GM21360 (cell line): Measurements from ENCODE around the gene MARK1.

Source experiments
- ATAC-seq: cut with Tn5 transposase; IDR thresholded peaks from one replicate; pipeline ENCODE4 v1.9.1; 2021; ENCODE audit warnings: mild to moderate bottlenecking, moderate library complexity; ENCODE audit not compliant: unreplicated experiment

The MARK1 gene

DNA sequence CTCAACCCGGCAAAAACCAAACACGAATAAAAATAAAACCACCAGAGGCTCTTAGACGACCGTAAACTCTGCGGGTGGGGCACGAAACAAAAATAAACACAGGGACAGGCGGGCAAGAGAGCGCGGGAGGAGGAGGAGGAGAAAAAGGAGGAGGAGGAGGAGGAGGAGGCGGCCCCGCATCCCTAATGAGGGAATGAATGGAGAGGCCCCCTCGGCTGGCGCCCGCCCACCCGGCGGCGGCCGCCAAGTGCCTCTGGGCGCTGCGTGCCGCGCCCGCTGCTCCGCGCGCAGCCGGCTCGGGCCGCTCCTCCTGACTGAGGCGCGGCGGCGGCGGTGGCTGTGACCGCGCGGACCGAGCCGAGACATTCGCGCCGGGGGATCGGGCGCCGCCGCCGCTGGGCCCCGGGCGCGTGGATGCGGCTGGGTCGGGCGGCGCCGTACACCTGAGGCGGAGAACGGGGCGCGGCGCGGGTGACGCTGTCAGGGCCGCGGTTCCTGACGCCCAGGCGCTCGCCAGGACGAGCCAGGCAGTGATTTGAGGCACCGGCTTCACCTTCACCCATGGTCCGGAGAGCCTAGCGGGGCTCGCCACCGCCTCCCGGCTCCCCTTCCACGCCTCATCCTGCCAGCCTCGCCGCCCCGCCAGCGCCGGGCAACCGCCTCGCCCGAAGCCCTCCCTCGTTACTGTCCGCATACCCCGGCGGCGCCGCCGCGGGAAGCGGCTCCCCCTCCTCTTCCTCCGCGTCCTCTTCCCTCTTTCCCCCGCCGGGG, at the start of gene MARK1:
MARK1 (plus strand) TSS at position 229 of the 771 bp plus-strand sequence. CDS start 687 bp downstream, outside the sequence.
- peak; percentile 56 for ATAC-seq

DNA sequence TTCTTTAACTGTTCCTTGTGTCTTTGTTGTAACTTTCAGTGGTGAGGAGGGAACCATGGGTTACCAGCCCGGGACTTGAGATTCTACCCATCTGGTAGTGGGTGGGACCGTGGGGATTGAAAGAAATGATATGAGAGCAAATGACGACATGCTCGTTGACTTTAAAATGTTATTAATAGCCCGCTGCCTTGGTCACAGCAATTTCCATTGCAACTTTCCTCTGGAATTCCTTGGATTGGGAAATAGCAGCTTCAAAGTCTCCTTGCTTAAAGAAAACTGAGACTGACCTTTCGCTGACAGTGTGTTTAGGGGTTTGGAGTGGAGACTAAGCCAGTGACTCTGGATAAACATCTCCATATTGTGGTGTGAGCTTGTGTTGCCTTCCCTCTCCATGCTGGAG, 44.2 kb upstream of the MARK1 start:
- no peak for ATAC-seq

DNA sequence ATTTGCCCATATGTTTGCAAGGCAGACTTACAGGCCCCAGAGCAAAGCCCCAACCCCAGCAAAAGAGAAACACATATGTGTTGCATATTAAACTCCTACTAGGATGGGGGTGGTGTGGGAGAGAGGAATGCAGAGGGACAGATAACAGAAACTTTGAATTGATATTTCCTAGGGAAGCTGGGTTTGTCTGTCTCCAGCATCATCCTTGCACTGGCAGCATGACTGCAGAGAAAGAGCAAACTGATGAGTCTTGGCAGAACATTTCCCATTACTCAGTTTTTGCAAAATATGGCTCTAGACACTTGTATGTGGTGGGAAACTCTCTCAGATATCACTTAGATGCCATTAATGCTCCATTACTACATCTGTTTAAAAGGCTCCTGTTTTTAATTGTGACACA, 43.8 kb upstream of the MARK1 start:
- ATAC-seq, result no peak

DNA sequence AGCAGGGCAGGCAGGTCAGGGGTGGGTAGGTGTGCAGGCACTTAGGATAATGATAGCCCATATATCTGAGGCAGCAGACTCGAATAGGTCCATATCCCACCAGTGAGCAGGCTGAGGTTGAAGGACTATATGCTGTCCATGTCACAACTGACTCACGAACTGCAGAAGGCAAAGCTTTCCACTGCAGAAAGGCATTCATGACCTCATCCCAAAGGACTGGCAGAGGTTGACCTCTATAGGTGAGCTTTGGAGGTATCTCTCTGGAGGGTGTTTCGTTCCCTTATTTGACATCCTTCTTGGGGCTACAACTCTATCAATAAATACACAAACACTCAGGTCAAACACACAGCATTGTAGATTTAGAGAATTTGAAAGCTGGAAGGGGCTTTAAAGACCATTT, 42.8 kb upstream of the MARK1 start:
- no peak for ATAC-seq

DNA sequence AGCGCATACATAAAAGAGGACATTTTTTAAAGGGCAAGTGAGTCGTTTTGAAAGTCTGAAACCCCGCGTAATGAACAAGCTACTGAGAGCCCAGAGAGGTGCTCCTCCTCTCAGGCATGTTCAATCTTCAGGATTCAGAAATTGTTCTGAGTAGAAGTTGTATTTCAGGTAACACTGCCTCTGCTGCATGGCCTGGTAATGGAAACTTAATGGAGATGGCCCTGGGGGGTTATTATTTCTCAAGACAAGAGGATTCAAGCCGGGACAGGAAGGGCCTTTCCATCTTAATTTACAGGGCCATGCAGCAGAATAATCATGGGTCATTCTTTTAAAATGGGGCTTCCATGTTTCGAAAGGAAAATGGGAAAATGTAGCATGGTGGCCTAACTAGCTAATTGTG, 42.1 kb upstream of the MARK1 start:
- ATAC-seq, result no peak

DNA sequence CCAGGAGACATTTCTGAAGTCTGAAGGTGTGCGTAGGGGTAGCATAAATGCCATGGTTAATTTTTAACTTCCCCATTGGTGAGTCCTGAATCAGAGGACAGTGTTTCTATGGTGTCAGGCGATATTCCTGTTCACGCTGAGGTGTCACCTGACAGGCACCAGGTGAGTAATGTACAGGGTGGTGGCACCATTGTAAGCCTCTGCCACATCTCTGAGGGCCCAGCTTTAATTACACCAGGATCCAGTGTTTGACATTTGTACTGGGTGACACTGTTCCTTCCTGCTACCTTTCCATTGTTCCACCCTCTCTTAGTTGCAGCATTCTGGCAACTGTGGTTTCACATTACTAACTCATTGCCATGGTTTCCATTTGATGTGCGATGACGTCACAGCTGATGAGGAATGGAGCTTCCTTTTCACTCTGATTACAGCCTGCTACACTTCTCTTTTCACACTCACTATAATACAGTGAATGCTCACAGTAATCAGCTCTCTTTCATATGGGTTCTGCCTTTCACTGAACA, 40.6 kb upstream of the MARK1 start:
- no peak for ATAC-seq

DNA sequence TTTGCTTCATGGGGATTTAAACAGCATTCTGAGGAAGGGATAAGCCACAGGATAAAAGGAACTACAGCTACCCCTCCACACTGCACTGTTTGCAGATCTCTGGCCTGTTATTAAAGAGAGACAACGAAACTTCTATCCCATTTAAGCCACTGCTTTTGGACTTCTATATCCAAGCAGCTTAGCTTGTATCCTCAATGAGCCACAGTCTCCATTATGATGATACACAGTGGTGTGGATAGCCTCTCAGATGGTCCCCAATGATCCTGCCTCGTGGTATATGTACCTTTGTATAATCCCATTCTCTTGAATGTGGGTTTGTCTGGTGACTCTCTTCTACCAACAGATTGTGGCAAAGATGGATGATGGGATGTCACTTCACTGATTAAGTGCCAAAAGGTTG, 36.0 kb upstream of the MARK1 start:
- ATAC-seq, result no peak

DNA sequence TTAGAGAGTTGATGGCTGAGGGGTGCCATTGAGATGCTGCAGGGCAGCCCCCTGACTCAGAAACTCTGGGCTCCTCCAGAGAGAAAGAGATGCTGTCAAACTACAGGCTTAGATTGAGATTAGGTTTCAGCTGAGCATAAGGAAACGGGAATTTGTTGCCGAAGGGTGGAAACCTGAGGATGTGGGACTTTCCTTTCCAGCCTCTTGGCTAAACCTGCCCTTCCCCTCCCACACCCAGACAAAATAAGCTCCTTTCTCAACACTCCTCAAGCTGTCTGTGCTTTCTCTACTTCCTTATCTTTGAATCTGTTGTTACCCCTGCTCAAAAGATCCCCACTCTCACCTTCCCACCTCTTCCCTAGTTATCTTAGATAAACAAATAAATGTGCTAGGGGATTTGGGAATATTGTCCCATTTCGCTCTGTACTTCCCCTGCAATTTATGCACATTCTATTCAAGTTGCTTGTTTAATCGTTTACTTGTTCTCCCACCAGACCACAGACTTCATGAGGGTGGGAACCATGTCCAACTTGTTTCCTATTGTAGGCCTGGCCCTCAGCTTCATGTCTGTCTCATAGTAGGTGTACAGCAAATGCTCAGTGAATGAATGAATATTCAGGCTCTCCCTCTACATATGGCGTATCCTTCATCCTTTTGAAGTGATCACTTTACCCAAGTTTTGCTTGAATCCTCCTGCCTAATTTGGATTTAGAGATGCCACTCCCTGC, 30.6 kb upstream of the MARK1 start:
- ATAC-seq, result no peak

DNA sequence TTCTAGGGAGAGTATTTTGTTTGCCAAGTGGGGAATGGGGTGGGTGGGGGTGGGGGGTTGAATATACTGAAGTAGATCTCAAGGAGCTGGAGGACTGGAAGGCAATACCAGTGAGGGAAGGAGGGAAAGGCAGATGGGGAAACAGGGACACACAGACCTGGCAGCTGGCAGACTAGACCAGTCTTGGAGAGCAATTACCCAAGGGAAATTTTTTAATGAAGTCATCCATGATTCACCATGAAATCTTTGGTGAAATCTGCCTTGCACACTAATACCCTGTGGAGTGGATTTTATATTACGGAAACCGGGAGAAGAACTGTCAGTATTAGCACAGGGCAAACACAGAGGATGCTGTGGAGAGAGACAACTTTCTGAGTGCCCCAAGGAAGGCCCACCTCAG, 29.7 kb upstream of the MARK1 start:
- ATAC-seq, result no peak

DNA sequence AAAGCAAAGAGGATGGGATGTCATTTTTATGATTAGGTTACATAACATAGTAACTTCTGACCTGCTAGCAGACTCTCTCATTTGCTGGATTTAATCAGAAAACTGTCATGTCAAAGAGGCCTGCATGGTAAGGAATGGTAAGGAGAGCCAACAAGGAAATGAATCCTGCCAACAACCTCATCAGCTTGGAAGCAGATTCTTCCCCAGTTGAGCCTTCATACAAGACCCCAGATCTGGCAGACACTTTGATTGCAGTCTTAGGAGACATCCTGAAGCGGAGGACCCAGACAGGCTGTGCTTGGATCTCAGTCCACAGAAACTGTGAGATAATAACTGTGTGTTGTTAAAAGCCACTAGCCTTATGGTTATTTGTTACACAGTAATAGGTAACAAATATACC, 27.6 kb upstream of the MARK1 start:
- no peak for ATAC-seq

DNA sequence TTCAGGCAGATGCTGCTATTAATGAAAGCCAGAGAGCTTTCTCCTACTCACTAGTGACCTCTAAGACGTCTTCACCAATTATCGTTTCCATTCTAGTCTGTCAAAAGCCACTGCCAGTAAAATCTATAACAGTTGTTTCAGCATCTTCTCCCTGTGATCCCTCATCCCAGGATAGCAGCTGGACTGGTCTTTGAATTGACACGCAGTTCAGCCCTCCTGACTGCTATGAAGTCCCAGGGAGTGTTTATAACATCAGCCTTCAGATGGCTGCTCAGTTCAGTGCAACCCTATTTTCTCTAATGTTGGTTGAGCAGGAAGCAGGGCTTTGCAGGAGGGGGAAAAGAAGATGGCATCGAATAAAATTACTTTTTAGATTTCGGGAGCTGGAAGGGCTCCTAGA, 23.6 kb upstream of the MARK1 start:
- no peak for ATAC-seq

DNA sequence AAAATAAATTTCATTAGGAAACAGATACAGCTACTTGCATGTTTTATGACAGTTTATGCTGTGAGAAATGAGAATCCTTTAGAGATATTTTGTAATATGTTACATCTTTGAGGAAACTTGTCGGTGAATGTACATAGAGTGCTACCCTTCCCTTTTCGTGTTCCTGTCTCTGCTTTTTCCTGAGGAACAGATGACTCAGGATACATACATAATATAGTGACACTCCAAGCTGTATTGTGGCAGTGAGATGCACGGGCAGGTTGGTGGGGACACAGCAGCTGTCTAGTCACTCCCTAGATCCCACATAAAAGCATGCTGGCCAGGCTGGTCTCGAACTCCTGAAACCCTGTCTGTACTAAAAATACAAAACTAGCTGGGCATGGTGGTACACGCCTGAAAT, 20.9 kb upstream of the MARK1 start:
- no peak for ATAC-seq

DNA sequence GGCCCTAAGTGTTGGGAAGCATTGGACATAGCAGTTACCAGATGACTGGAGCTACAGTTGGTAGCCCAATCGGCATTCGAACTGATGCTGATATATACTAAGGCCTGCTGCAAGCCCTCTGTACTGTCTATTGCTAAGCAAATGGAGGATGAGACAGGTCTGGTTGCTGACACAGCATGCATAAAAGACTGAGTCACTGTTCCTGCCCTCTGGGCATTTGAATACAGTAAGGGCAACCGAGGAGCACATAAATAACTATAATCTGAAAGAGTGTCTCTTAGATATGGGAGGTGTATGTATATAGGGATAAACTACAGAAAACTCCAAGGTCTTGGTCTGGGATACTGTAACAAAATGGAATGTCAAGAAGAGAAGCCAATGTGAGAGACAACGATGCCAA, 16.8 kb upstream of the MARK1 start:
- ATAC-seq, result no peak

DNA sequence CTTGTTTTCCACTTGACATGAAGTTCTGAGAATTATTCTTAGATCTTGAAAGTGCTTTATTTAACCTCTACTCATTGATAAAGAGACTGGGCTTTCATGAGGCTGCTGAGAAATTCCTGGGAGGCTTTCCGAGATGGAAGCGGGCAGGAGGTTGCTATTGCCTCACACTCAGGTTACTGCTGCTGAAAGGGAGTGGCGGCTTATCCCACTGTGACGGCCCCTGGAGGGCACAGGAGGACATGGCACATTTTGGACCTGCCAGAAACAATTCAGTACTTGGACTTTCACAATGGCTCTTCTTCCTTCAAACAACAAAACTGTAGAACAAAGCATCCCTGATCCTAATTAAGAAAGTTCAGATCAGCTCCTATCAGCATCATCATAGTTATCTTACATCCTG, 16.2 kb upstream of the MARK1 start:
- no peak for ATAC-seq

DNA sequence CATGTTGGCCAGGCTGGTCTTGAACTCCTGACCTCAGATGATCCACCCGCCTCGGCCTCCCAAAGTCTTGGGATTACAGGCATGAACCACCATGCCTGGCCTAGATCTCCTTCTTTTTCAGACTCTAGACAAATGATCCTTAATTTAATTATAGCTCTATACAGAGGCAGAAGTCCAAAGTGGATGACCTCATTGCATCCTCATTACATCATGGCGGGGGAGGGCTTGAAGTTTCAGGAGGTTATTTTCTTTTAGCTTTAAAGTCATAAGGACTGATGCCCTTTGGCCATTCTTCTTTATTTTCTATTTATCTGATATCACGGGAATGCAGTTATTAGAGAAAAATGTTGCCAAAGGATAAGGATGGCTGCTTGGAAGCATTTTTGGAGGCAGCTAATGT, 14.1 kb upstream of the MARK1 start:
- no peak for ATAC-seq

DNA sequence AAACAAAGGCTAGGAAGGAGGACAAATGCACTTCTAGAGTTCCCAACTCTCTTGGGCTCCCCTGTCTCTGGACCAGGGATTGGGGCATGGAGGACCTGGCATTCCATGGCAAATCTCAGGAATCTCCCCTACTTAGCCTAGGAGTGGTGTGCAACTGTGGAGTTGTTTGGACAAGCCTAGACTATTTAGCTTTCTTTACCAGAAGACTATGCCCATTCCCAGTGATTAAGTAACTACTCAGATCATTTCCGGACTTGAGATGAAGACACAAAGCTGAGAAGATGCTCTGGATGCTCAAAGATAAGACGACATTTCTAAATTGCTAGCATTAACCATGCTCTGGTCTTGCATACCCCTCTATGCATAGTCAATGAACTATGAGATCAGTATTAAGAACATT, 13.7 kb upstream of the MARK1 start:
- ATAC-seq, result no peak

DNA sequence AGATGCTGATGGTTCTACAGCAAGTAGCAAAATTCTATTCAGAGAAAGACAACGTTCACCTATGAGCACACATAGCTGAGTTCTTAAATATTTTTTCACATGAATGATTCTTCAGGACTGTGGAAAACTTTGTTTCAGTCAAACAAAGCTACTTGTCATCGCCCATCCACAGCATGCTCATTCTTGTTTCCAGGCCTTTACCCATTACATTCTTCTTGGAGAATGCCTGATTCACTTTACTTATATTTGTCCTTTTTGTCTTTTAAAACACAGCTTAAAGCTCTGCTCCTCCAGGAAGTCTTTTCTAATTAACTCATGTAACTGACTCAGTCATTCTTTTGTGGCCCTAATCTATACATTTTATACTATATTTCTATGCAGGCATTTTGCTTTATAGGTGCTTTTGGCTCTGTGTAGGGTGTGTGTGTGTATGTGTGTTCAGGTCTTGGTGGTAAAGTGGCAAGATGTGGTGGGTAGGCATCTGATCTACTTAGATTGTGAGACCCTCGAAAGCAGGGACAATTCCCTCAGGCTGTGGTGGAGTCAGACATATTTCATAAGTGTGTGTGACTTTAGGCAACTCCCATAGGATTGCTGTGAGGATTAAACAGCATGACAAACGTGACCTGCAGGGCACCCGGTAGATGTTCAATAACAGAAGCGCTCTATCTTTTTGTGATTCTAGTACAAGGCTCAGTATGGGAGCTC, 11.8 kb upstream of the MARK1 start:
- no peak for ATAC-seq

DNA sequence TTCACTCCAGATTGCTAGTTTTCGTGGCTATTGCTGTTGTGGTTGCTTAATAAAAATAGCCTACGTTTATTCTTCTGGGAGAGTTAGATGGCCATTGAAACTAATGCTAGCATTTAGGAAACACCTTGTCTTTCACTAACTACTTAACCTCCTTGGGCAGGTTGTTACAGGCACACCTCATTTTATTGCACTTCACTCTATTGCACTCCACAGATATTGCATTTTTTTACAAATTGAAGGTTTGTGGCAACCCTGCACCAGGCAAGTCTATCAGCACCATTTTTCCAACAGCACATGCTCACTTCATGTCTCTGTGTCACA, 11.3 kb upstream of the MARK1 start:
- ATAC-seq, result no peak

DNA sequence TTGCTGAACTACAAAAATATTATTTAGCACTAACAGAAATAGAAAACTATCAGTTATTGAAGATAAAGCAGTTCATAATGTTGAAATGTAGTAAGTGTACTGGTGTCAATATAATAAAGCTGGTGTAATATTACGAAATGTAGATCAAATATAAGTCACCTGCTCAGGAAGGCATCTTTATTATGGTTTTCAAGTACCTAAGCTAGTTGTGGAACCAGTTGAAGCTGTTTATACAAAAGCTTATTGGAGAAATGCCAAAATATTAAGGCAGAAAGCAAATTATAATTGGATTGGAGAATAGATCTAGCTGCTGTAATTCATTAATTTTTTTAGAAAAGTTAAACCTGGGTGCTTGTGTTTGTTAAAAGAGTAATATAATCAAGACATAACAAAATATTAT, 6.2 kb upstream of the MARK1 start:
- ATAC-seq, result no peak

DNA sequence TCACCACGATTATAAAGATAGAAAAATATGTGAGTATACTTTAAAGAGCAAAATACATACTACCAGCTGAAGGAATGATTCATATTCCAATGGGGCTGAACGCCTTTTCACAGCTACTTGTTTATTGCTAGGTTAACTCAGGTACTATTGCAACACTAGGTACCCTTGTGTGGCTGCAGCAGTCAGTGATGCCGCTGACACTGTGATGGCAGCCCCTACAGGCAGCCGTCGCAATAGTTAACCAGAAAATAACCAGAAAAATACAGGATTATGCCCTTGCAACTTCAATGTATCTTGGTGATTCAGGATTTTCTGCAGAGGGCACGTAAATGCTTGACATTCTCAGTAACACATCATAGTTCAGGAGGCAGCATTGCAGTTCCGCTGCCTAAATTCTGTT, 1.6 kb upstream of the MARK1 start:
- no peak for ATAC-seq

DNA sequence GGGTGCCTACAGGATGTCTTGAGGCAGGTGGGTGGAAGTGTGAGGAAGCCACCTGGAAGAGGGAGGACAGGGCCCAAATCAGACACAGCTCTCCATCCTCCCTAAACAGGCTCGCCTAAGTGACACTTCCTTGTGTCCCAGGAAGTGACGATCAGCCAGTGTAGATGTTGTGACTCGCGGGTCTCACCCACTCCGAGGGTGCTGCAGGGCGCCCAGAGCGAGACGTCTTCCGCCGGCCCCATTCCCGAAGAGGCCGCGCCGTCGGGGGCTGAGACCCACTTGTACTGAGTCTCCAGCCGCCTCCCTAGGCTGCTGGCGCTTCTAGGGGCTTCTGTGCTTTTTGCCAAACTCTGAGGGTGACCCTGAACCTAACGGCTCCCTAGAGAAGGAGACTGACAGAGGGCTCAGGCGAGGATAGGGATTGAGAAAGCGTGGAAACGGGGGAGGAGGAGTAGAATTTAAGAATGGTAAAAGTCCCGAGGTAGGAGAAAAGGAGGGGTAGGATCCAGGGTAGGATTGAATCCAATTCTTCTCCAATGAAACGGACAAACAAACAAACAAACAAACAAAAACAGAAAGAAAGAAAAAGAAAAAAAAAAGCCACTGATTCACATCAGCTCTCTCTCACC, 543 bp upstream of the MARK1 start:
- ATAC-seq, result peak; percentile 45
